Upper lobe of left lung (tissue), 4 donors: ENCODE data around the gene FGA.

ENCODE experiments used
- POLR2A ChIP-seq, 4 donors: fragments of 450-650 bp; IDR thresholded peaks; one replicate each; pipeline ENCODE4 v1.5.1; 2016 to 2017; ENCODE audit warnings: antibody characterized with exemption in 4 of 4, mild to moderate bottlenecking in 2 of 4
- TF ChIP-seq, protein P1 (sequence below), 6 experiments: fragments of 450-650 bp in 4 of 6; fragments of 200-600 bp in 2 of 6; sonication (generic) in 2 of 6; IDR thresholded peaks; one replicate each; pipeline ENCODE4 v1.5.1; 2016 to 2019; ENCODE audit warnings: antibody characterized with exemption in 6 of 6

- TF ChIP-seq, protein P1, sequence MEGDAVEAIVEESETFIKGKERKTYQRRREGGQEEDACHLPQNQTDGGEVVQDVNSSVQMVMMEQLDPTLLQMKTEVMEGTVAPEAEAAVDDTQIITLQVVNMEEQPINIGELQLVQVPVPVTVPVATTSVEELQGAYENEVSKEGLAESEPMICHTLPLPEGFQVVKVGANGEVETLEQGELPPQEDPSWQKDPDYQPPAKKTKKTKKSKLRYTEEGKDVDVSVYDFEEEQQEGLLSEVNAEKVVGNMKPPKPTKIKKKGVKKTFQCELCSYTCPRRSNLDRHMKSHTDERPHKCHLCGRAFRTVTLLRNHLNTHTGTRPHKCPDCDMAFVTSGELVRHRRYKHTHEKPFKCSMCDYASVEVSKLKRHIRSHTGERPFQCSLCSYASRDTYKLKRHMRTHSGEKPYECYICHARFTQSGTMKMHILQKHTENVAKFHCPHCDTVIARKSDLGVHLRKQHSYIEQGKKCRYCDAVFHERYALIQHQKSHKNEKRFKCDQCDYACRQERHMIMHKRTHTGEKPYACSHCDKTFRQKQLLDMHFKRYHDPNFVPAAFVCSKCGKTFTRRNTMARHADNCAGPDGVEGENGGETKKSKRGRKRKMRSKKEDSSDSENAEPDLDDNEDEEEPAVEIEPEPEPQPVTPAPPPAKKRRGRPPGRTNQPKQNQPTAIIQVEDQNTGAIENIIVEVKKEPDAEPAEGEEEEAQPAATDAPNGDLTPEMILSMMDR (IDR thresholded peaks at IDR 0.05), result no peak
- TF ChIP-seq POLR2A (IDR thresholded peaks at IDR 0.05), result no peak
Observed at GRCh38 chr4:154542271-154542879, 48.2 kb downstream of the FGA start.
